A549 (cell line): ENCODE results near the gene DIP2C. TPM values are rescaled to one million over a fixed set of nuclear protein-coding genes. Genes with fewer than 3 reads are reported as not detected.

Source experiments
- ATAC-seq, 2 experiments: fragments of 200-7000 bp in 1 of 2; fragments of >200 bp in 1 of 2; cut with Nextera tagmentation in 1 of 2; cut with Tn5 transposase in 1 of 2; 3 replicates each; pipeline versions ENCODE4 v1.8.0 to v1.9.1; 2018 to 2020; ENCODE audit warnings: mild to moderate bottlenecking in 1 of 2, moderate library complexity in 1 of 2
- CTCF ChIA-PET: fragments of 300-600 bp; sonication (Branson Sonifier 250); formaldehyde crosslinking; extraction: SDS; loops from one replicate; lab custom pipeline; 2021; ENCODE audit warnings: antibody characterized with exemption, inconsistent platforms; lab: Yijun Ruan, JAX
- POLR2A ChIA-PET: fragments of 350-600 bp; formaldehyde crosslinking; extraction: SDS; loops from one replicate; lab custom pipeline; 2021; ENCODE audit warnings: antibody characterized with exemption, inconsistent platforms; lab: Yijun Ruan, JAX
- DNase-seq, 2 experiments: peaks; one replicate each; pipeline versions ENCODE4 v3.0.0 to v3.0.0-alpha.2; 2011 to 2016; ENCODE audit warnings: low read depth in 1 of 2, low spot score in 1 of 2
- FAIRE-seq: peaks from 2 replicates; lab custom pipeline; 2011; peaks lifted over from hg19 to GRCh38; lab: Jason Lieb, UNC
- H3K27ac ChIP-seq, 2 experiments: fragments of >200 bp; sonication (Bioruptor Twin); formaldehyde crosslinking; 3 replicates each; pipeline ENCODE4 v1.5.1; 2016 to 2017
- H3K4me1 ChIP-seq: fragments of >200 bp; sonication (Bioruptor Twin); formaldehyde crosslinking; 3 replicates; pipeline ENCODE4 v1.6.1; 2016
- H3K4me2 ChIP-seq: fragments of >200 bp; sonication (Bioruptor Twin); formaldehyde crosslinking; 3 replicates; pipeline ENCODE4 v1.6.1; 2016
- H3K4me3 ChIP-seq: fragments of >200 bp; sonication (Bioruptor Twin); formaldehyde crosslinking; 3 replicates; pipeline ENCODE4 v1.5.1; 2016
- H3K9me3 ChIP-seq: fragments of >200 bp; sonication (Bioruptor Twin); formaldehyde crosslinking; 3 replicates; pipeline ENCODE4 v1.6.1; 2016
- ATOH8 ChIP-seq: fragments of 250-450 bp; sonication (Bioruptor Pico); IDR thresholded peaks from 2 replicates; pipeline ENCODE4 v1.5.0; 2020; ENCODE audit warnings: low read depth, mild to moderate bottlenecking, moderate library complexity
- CBX2 ChIP-seq: fragments of 200-600 bp; sonication (generic); IDR thresholded peaks from 2 replicates; pipeline ENCODE4 v1.6.1; 2016; ENCODE audit warnings: low read depth, mild to moderate bottlenecking, borderline replicate concordance
- CBX8 ChIP-seq: fragments of 200-600 bp; sonication (generic); IDR thresholded peaks from 2 replicates; pipeline ENCODE4 v1.6.1; 2016
- CHD2 ChIP-seq: fragments of 150-350 bp; IDR thresholded peaks from 2 replicates; pipeline ENCODE4 v1.6.1; 2014; ENCODE audit warnings: low read length; ENCODE audit not compliant: partially characterized antibody
- CHD4 ChIP-seq: fragments of 200-600 bp; sonication (generic); IDR thresholded peaks from 2 replicates; pipeline ENCODE4 v1.6.1; 2016; ENCODE audit warnings: antibody characterized with exemption, mild to moderate bottlenecking, borderline replicate concordance
- EHF ChIP-seq: fragments of 250-450 bp; sonication (Bioruptor Pico); IDR thresholded peaks from 2 replicates; pipeline ENCODE4 v1.5.0; 2020; ENCODE audit warnings: mild to moderate bottlenecking
- EHMT2 ChIP-seq: fragments of 200-600 bp; sonication (generic); IDR thresholded peaks from 2 replicates; pipeline ENCODE4 v1.6.1; 2016; ENCODE audit warnings: antibody characterized with exemption, low read depth, mild to moderate bottlenecking, moderate library complexity
- ESRRA ChIP-seq: fragments of 150-350 bp; IDR thresholded peaks from 2 replicates; pipeline ENCODE4 v1.6.1; 2014; ENCODE audit warnings: mild to moderate bottlenecking, low read length, borderline replicate concordance
- HEYL ChIP-seq: fragments of 250-450 bp; sonication (Bioruptor Pico); IDR thresholded peaks from 2 replicates; pipeline ENCODE4 v1.8.0; 2021; ENCODE audit warnings: mild to moderate bottlenecking, moderate library complexity
- KDM5A ChIP-seq: fragments of 200-600 bp; sonication (generic); IDR thresholded peaks from 2 replicates; pipeline ENCODE4 v1.6.1; 2016; ENCODE audit warnings: antibody characterized with exemption, mild to moderate bottlenecking
- MYC ChIP-seq: IDR thresholded peaks from 2 replicates; pipeline ENCODE4 v1.6.1; 2012; ENCODE audit warnings: mild to moderate bottlenecking, inconsistent platforms, low read length, improper control_type of control experiment, borderline replicate concordance
- NPAS2 ChIP-seq: fragments of 250-450 bp; sonication (Bioruptor Pico); IDR thresholded peaks from 2 replicates; pipeline ENCODE4 v1.8.0; 2022; ENCODE audit warnings: mild to moderate bottlenecking, moderate library complexity, borderline replicate concordance
- POLR2A ChIP-seq: IDR thresholded peaks from 2 replicates; pipeline ENCODE4 v1.6.1; 2012; ENCODE audit warnings: mild to moderate bottlenecking, low read length
- RNF2 ChIP-seq: fragments of 200-600 bp; sonication (generic); IDR thresholded peaks from 2 replicates; pipeline ENCODE4 v1.6.1; 2016; ENCODE audit warnings: low read depth, mild to moderate bottlenecking, antibody characterized with exemption, moderate library complexity, borderline replicate concordance
- SMC3 ChIP-seq: fragments of >200 bp; sonication (Bioruptor Twin); formaldehyde crosslinking; IDR thresholded peaks from 3 replicates; pipeline ENCODE4 v1.6.1; 2018; ENCODE audit warnings: inconsistent platforms
- TFCP2L1 ChIP-seq: fragments of 250-450 bp; sonication (Bioruptor Pico); IDR thresholded peaks from 2 replicates; pipeline ENCODE4 v1.5.0; 2021; ENCODE audit warnings: mild to moderate bottlenecking
- TP53 ChIP-seq: fragments of 250-450 bp; sonication (Bioruptor Pico); IDR thresholded peaks from 2 replicates; pipeline ENCODE4 v1.5.0; 2021; ENCODE audit warnings: mild to moderate bottlenecking, moderate library complexity
- WGBS: methylation state at CpG from one replicate; pipeline ENCODE4 v1.1.6; 2017; ENCODE audit errors: missing lambda C conversion rate; 5-methylcytosine and 5-hydroxymethylcytosine counted together
- polyA plus RNA-seq, 4 experiments: library from polyadenylated mRNA; depleted of rRNA in 3 of 4; stranded (reverse); fragments of >200 nt; fragmentation: RNase III in 1 of 4; extraction: RNeasy Plus Mini Kit Qiagen cat#74134 plus additional on column Dnase treatment in 1 of 4; gene quantifications; 2 replicates in 3 of 4; 3 replicates in 1 of 4; pipeline ENCODE4 v1.2.3, GENCODE V29; 2011 to 2017
- TF ChIP-seq, protein P1 (sequence below): fragments of >200 bp; sonication (Bioruptor Twin); formaldehyde crosslinking; IDR thresholded peaks from 3 replicates; pipeline ENCODE4 v1.5.1; 2016
- TF ChIP-seq, protein P2 (sequence below): IDR thresholded peaks from 2 replicates; pipeline ENCODE4 v1.6.1; 2012; ENCODE audit warnings: low read depth, borderline replicate concordance
- TF ChIP-seq, protein P3 (sequence below): fragments of >200 bp; sonication (Bioruptor Twin); formaldehyde crosslinking; IDR thresholded peaks from 3 replicates; pipeline ENCODE4 v1.6.1; 2016
- TF ChIP-seq, protein P4 (sequence below): fragments of >200 bp; sonication (Bioruptor Twin); formaldehyde crosslinking; IDR thresholded peaks from 2 replicates; pipeline ENCODE4 v1.6.1; 2016

The DIP2C gene
- polyA plus RNA-seq, 2 of the 4 experiments (the other 2 are of a cell fraction): 3.7 to 5.0 TPM

DNA sequence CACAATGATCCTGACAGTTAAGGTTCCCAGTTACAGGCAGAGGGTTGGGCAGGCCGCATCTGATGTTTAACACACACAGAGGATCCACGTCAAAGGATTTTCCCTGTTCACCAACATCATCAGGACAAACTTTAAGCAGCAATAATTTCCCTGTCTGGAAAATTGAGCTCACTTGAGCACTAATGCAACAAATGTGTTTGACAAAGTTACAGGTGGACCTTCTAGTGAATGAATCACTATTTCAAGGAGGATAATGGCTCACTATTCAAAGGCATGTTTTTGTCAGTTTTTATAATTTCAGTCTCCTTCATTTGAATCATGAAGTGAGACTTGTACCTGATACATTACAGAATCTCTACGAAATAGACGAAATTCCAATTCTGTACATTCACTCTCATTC, 127.3 kb downstream of the DIP2C start:
- no peak for FAIRE-seq
- H3K9me3 ChIP-seq: peaks cover 9% of the 10 kb centered on the region; the same call in 1 of the 3 replicates
- CTCF ChIA-PET: interaction anchor here (2.1 kb wide), 1 partner anchor 51 kb away, joined by 8 read pairs; no protein-coding TSS in a partner anchor
- H3K4me2 ChIP-seq: no peak overlapping the region
- 0 out of 3 replicates have a peak, but pooled peaks cover 4% of the 10 kb centered on the region for H3K4me1 ChIP-seq
- no peak for ATAC-seq
- H3K4me3 ChIP-seq: no peak overlapping the region
- H3K27ac ChIP-seq: no peak overlapping the region
- no peak for DNase-seq
- no peak for TF ChIP-seq CBX2
- TF ChIP-seq, protein P1, sequence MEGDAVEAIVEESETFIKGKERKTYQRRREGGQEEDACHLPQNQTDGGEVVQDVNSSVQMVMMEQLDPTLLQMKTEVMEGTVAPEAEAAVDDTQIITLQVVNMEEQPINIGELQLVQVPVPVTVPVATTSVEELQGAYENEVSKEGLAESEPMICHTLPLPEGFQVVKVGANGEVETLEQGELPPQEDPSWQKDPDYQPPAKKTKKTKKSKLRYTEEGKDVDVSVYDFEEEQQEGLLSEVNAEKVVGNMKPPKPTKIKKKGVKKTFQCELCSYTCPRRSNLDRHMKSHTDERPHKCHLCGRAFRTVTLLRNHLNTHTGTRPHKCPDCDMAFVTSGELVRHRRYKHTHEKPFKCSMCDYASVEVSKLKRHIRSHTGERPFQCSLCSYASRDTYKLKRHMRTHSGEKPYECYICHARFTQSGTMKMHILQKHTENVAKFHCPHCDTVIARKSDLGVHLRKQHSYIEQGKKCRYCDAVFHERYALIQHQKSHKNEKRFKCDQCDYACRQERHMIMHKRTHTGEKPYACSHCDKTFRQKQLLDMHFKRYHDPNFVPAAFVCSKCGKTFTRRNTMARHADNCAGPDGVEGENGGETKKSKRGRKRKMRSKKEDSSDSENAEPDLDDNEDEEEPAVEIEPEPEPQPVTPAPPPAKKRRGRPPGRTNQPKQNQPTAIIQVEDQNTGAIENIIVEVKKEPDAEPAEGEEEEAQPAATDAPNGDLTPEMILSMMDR: no peak
- no peak for TF ChIP-seq ATOH8
- TF ChIP-seq, protein P2, sequence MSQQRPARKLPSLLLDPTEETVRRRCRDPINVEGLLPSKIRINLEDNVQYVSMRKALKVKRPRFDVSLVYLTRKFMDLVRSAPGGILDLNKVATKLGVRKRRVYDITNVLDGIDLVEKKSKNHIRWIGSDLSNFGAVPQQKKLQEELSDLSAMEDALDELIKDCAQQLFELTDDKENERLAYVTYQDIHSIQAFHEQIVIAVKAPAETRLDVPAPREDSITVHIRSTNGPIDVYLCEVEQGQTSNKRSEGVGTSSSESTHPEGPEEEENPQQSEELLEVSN: no peak
- TF ChIP-seq CBX8: no peak
- TF ChIP-seq HEYL (CRISPR knock-in tag): no peak
- TF ChIP-seq, protein P3, sequence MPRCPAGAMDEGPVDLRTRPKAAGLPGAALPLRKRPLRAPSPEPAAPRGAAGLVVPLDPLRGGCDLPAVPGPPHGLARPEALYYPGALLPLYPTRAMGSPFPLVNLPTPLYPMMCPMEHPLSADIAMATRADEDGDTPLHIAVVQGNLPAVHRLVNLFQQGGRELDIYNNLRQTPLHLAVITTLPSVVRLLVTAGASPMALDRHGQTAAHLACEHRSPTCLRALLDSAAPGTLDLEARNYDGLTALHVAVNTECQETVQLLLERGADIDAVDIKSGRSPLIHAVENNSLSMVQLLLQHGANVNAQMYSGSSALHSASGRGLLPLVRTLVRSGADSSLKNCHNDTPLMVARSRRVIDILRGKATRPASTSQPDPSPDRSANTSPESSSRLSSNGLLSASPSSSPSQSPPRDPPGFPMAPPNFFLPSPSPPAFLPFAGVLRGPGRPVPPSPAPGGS: no peak
- no peak for TF ChIP-seq NPAS2 (CRISPR knock-in tag)
- TF ChIP-seq CHD4: no peak
- no peak for TF ChIP-seq RNF2
- TF ChIP-seq TP53 (CRISPR knock-in tag): no peak
- TF ChIP-seq CHD2: no peak
- TF ChIP-seq POLR2A: no peak
- TF ChIP-seq, protein P4, sequence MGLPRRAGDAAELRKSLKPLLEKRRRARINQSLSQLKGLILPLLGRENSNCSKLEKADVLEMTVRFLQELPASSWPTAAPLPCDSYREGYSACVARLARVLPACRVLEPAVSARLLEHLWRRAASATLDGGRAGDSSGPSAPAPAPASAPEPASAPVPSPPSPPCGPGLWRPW: no peak
- TF ChIP-seq MYC: no peak
- TF ChIP-seq ESRRA: no peak
- TF ChIP-seq KDM5A: no peak
- TF ChIP-seq SMC3: no peak
- TF ChIP-seq EHMT2: no peak
- TF ChIP-seq EHF (CRISPR knock-in tag): no peak
- TF ChIP-seq, all 56 proteins: peak for 0
- 82% methylated on average over 4 of the region's 4 CpGs for WGBS
- POLR2A ChIA-PET: no interaction called here

- ATAC-seq (no peak), DNase-seq (no peak), FAIRE-seq (no peak)
- ChIA-PET CTCF (interaction anchor here (0.5 to 2.1 kb wide), 3 partner anchors 10 to 227 kb away, joined by 4 to 8 read pairs (median 4); no protein-coding TSS in a partner anchor), POLR2A (no interaction called here)
- Histone ChIP-seq H3K27ac (no peak overlapping the region), H3K4me2 (no peak overlapping the region), H3K4me3 (no peak overlapping the region), H3K9me3 (peaks cover 9% of the 10 kb centered on the region; the same call in 1 of the 3 replicates), H3K4me1 (0 out of 3 replicates have a peak, but pooled peaks cover 4% of the 10 kb centered on the region)
- TF ChIP-seq TFCP2L1 (CRISPR knock-in tag): no peak
- WGBS: 89% methylated on average over 12 of the region's 12 CpGs
These were observed 127.7 kb downstream of the DIP2C start for GRCh38 chr10:561721-562120.
